Skin of body (tissue), 2 donors: ENCODE results near the gene EML4. TPM values are rescaled to one million over a fixed set of nuclear protein-coding genes. Genes with fewer than 3 reads are reported as not detected.

Source experiments
- DNase-seq: peaks from one replicate; lab custom pipeline; 2025; lab: John Stamatoyannopoulos, UW
- total RNA-seq: library from RNA; depleted of rRNA; stranded (reverse); fragments of >200 nt; gene quantifications from one replicate; pipeline ENCODE4 v1.2.3, GENCODE V29; 2014

Gene EML4
- total RNA-seq, 1 donor from 2014 or later, result 54.7 TPM

DNA sequence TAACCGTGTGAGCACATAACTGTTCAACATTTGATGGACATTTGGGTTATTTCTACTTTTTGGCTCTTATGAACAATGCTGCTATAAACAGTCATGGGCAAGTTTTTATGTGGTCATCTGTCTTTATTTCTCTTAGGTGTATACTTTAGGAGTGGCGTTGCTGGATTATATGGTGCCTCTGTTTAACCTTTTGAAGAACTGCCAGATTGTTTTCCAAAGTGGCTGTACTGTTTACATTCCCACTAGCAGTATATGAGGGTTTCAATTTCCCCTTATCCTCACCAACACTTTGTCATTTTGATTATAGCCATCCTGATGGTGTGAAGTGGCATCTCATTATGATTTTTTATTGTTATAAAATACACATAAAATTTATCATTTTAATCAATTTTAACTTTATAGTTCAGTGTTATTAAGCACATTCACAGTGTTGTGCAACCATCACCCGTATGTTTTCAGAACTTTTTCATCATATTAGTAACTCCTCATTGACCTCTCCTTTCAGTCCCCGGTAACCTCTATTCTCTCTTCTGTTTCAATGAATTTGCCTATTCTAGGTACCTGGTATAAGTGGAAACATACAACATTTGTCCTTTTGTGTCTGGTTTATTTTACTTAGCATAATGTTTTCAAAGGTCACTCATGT lies 55.4 kb downstream of the EML4 start:
- no peak for DNase-seq

DNA sequence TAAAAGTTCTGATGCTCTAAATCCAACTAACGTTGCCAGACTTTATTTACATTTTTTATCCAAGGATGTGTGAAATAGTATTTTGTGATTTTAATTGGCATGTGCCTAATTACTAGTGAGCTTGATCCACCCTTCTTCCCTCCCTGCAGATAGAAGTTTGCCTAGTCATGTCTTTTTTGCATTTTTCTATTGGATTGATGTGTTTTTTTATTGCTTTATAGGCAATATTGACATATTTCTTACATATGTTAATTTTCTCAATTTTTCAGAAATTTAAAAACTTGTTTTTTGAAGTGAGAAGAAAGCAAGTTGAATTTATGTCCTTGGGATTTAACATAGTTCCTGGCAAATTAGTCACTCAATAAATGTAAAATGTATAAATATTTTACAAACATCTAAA lies 56.4 kb downstream of the EML4 start:
- no peak for DNase-seq

DNA sequence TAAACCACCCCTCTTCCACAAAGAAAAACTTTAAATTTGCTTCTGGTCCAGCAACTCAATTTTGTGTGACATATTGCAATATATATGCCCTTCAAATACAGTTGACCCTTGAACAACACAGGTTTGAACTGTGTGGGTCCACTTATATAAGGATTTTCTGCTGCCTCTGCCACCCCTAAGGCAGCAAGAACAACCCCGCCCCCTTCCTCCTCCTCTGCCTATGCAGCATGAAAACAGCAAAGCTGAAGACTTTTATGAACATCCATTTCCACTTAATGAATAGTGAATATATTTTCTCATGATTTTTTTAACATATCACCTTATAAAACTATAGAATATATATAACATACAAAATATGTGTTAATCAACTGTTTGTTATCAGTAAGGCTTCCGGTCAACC lies 58.3 kb downstream of the EML4 start:
- DNase-seq, result no peak

DNA sequence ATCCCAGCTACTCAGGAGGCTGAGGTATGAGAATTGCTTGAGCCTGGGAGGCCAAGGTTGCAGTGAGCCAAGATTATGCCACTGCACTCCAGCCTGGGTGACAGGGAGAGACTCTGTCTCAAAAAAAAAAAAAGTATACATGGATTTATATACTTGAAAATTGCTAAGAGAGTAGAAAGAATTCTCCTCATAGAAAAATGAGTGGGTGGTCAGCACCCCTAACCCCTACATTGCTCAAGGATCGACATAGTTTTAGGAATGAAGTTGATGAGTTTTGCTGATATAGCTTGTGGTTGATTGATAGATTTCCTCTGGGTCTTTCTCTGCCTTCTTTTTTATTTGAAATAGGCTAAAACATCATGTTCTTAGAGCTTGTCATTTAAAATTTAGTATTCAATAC lies 58.9 kb downstream of the EML4 start:
- no peak for DNase-seq

DNA sequence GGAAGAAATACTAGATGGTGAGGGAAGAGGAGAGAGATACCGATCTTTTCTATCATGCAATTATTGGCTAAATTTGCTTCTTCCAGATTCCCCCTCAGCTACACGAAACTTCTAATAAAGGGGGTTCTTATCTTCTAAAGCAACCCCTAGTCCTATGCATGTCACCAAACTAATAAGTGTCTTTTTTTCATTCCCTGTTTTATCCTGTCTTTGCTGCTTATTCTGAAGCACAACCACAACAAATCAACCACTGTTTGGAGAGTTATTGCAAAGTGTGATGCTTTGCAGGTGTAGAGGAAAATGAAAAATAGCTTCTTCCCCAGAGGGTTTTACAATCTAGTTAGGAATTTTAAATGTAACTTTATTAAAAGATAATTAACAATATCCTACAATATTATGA lies 60.8 kb downstream of the EML4 start:
- DNase-seq, result no peak

DNA sequence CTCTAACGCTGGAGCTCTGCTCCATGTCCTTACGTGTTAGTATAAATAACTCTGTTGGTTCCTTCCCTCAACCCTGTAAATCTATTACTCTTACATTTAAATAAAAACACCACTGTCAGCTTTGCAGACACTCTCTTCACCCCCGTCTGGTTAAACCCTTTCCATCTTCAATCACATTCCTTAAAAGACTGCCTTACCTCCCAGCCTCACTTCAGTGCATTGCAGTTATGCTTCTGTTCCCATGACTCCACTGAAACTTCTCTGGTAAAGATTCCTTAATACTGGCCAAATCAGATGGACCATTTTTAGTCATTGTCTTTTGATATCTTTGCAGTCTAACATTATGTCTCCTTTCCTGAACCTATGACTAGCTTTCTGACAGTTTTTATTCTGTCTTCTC lies 61.7 kb downstream of the EML4 start:
- no peak for DNase-seq

DNA sequence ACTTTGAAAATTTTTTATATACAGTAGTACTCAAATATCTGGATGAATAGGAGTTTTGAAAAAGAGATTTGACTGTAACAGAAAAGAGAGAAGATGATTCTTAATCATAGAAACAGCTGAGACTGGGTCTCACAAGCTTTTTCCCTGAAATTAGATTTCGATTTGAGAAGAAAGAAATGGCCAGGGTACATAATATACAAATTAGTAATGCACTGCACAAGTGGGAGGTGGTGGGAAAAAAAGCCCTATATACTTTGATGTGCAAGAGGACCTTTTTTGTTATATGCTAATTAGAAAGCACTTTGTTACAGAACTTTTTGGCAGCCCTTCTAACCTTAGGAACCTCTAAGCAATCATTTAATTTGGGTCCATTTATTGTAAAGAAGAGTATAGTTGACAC lies 62.9 kb downstream of the EML4 start:
- no peak for DNase-seq

DNA sequence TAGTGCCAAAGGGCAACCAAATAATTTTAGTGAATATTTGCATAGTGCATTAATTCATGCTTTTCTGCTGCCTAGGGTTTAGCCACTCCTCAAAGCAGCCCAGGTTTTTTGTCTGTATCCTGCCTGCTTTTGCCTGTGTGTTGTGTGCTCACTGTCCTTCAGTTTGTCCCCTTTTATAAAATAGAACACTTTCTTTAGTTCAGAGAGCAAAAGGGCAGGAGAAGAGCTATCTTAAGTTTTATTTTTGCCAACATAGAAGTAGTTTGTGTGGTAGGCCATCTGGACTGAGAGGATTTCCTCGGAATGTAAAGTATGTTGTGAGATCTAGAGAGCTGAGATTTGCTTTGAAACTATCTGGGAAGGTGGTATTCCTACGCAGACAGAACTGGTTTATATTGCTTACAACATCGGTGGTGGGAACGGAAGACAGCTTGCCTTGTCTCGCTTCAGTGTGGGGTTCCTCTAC lies 64.9 kb downstream of the EML4 start:
- DNase-seq, result no peak

DNA sequence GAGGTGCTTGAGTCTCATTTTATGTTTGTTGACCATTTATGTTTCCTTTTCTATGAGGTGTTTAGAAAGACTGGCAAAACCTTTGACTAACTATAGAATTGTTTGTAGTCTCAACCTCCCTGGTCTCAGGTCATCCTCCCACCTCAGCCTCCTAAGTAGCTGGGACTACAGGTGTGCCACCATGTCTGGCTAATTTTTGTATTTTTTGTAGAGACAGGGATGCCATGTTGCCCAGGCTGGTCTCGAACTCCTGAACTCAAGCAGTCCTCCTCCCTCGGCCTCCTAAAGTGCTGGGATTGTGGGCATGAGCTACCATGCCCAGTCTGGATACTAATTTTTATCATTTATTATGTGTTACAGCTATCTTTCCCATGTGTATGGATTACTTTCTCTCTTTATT lies 67.8 kb downstream of the EML4 start:
- DNase-seq, result no peak

DNA sequence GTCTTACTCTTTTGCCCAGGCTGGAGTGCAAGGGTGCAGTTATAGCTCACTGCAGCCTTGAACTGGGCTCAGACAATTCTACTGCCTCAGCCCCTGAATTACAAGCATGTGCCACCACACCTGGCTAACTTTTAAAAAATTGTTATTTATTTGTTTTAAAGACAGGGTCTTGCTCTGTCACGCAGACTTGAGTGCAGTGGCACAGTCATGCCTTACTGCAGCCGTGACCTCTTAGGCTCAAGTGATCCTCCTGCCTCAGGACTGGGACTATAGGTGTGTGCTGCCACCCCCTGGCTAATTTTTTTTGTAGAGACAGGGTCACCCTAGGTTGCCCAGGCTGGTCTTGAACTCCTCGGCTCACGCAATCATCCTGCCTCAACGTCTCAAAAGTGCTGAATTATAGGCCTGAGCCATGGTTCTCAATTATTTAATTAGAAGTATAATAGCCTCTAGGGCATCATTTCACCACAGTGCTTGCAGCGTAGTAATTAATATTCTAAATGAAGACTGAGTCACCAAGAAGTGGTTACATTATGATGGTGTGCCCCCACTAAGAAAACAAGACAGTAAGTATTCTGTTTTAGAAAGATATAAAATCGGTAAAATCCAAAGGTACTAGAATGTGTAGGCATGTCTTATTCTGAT lies 69.6 kb downstream of the EML4 start:
- no peak for DNase-seq

DNA sequence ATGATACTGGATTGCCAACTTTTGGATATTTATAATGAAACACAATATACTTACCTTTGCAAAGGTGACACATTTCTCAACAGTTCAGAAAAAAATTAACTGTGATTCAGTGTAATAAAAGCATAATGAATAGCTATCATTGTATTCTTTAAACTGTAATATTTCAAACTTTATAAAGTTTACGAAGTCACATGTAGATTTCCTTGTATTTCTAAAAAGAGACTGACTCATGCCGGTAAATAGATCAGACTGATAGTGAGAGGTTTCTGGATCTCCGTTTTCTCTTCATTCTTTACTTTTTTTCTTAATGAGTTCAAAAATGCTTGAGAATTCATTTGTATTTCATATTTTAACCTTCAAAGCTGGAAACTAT lies 70.1 kb downstream of the EML4 start:
- no peak for DNase-seq

DNA sequence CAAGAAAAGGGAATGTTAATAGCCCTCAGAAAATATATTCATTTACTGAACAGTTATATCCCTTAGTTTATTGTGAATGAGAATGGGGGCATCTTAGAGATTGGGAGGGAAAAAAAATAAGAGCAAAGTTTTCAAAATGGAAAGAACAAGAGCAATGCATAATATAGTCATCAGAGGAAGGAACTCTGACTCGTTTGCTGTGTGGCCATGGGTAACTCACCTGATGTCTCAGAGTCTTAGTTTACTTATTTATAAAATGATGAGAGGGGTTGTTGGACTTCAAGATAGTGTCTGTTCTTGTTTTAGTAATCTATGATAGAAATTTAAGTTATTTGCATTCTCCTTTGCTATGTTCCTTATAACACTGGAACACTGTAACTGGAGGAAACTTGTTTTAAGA lies 70.7 kb downstream of the EML4 start:
- DNase-seq, result no peak

DNA sequence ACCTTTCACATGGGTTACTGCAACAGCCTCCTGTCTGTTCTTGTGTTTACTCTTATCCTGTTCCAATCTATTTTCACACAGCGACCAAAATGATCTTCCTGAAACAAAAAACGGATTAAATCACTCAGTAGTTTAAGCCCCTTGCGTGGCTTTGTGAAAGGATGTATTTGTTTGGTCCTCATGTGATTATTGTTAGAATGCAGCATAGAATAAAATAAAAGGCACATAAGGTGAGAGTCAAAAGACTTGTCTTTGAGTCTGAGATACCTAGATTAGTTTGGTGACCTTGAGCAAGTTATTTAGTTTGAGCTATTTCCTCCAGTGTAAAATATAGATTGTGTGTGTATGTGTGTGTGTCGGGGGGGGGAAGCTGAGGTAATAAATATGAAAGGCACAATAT lies 72.4 kb downstream of the EML4 start:
- no peak for DNase-seq

DNA sequence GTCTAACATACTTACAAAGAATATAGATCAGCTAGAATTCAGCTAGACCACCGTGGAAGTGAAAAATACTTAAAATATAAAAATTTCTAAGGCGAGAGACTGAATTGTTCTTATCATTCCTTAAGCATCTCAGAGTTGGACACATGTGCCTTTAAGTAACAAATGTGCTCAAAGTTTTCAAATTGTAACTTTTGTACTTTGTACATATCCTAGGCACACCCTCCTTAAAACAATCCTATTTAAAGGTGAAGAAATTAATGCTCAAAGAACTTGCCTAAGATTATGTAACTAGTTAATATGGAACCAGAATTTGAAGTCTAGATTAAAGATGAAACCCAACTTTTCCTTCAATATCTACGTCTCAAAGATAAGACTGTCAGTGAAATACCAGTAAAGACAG lies 74.1 kb downstream of the EML4 start:
- no peak for DNase-seq

DNA sequence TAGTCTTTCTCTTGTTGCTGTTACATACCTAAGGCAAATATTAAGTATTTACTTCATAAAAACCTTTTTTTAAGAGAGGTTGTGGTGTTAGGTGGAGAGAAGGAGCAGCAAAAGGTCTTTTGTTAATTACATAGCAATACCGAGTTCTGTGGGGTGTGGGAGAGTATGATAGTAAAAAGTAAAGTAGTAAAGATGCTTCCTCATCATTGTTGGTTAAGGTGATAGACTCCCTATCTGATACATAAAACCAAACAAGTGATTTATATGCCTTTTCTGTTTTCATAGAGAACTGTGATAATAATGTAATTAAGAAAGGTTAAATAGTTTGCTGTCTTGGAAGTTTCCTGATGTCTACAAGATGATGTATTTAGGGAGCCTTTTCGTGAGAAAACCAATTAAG lies 75.4 kb downstream of the EML4 start:
- no peak for DNase-seq

DNA sequence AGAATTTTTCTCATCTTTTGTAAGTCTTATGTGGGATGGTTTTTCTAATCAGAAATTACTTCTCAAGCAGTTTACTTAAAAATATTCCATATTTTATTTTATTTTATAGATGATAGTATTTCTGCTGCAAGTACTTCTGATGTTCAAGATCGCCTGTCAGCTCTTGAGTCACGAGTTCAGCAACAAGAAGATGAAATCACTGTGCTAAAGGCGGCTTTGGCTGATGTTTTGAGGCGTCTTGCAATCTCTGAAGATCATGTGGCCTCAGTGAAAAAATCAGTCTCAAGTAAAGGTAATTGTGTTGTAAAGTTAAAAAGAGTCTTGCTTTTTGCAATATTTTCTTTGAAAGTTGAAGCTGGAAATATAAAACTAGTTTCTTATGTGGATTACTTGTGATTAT lies 76.2 kb downstream of the EML4 start:
- no peak for DNase-seq

DNA sequence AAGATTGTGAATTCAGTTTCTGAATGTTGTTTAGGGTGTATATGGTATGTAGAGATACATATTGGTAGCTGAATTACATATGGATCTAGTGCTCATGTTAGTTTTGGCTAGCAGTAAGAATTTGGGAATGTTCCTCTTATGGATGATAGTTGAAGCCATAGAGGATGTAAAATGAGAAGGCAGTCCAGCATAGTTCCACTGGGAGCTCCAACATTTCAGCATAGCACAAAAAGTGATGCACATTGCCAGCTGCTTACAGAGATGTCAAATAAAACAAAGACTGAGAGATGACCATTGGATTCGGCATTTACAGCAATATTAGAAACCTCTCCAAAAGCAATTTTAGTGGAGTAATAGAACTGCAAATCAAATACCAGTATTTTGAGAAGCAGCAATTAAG lies 77.4 kb downstream of the EML4 start:
- DNase-seq, result peak; percentile 76

DNA sequence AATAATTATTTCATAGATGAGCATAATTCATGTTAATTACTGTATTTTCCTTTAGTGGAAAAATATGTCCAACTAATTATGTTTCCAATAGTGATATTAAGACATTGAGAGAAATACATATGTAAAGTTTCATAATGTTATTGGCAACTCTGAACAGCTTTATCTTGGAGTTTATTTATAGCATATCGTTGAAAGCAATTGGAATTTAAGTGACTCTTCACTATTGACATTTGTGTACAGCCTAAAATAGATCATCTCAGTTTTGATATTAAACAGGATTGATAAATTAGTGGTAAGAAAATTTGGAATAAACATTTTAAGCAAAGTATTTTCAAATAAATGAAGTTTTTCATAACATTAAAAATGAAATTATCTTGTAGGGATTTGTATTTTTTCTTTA lies 79.7 kb downstream of the EML4 start:
- DNase-seq, result no peak

DNA sequence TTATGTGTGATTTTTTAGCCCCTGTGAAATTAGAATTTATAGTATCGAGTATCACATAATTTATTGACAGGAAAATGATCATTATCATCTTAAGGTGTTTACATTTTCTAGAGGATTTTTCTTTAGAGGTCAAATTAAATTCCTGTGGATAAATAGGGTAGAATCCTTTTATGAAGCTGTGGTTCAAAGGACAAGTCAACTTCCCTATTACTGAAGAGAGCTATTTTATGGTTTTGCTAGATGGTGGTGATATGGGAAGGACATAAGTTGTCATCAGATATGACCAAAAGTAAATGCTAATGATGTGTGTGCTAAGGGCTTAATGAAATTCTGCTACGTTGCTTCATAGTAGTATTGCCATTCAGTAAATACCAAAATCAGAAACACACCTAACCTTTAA lies 80.1 kb downstream of the EML4 start:
- DNase-seq, result no peak

DNA sequence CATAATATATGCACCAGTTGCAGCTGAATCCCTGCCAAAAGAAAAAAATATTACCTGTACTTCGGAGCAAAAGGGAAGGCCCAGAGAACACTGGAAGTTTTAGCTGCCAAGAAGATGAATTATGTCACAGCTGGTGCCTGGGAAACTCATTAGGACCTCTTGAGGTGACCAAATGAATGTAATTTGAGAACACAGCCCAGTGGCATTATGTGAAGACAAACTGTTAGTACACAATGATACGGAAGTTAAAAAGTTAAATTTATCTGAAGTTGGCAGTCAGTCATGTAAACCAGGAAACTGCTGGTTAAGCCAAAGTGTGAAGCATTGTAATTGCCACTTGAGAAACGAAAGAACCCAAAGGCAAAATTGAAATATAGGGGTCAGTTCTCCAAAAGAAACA lies 80.7 kb downstream of the EML4 start:
- no peak for DNase-seq

DNA sequence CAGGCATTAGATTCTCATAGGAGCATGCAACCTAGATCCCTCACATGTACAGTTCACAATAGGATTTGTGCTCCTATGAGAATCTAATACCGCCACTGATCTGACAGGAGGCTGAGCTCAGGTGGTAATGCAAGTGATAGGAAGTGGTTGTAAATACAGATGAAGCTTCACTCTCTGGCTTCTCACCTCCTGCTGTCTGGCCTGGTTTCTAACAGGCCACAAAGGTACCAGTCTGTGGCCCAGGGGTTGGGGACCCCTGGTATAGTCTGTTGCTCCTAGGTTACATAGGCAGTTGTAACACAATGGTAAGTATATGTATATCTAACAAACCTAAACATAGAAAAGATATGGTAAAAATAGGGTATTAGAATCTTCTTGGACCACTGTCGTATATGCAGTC lies 81.8 kb downstream of the EML4 start:
- DNase-seq, result no peak

DNA sequence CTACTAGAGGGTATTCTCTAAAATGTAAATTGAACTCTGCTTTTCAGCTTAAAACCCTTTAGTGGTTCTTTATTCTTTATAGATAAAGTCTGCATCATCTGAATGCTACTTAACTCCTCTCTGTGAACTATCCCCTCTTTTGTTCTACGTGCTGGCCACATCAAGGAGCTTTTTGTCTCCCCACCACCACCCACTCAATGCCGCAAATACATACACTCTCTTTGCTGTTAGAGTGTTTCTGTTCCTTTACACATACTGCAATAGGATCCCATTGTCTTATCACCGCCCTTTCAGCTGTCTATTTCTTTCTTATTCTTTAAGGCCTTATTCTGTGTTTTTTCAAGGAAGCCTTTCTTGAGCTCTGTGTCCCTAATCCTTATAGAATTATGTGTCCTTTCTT lies 83.3 kb downstream of the EML4 start:
- DNase-seq, result no peak

DNA sequence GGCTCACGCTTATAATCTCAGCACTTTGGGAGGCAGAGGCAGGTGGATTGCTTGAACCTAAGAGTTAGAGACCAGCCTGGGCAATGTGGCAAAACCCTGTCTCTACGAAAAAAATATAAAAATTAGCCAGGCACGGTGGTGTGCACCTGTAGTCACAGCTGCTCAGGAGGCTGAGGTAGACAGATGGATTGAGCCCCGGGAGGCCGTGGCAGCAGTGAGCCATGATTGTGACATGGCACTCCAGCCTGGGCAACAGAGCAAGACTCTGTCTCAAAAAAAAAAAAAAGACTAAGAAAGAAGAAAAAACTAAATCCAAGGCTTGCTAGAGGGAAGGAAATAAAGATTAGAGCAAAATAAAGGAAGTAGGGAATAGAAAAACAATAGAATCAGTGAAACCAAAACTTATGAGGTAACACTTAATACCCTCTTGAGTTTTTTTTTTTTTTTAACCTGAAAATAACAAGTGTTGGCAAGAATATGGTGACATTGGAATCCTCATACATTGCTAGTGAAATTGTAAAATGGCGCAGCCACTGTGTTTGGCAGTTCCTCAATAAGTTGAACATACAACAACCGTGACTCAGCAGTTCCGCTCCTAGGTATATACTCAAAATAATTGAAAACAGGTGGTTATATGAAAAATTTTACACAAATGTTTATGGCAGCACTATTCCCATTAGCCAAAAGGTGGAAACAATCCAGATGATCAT lies 85.2 kb downstream of the EML4 start:
- no peak for DNase-seq
